Caco-2 (cell line): Measurements from ENCODE around the gene NFKB1. TPM values are rescaled to one million over a fixed set of nuclear protein-coding genes. Genes with fewer than 3 reads are reported as not detected.

Experiments used
- BruUV-seq: library from RNA; stranded (reverse); fragments of 400-500 nt; replicated peaks from 2 replicates; lab custom pipeline; 2021; lab: Mats Ljungman, UMichigan
- CTCF ChIA-PET: fragments of 300-600 bp; sonication (Branson Sonifier 250); formaldehyde crosslinking; loops from one replicate; lab custom pipeline; 2022; ENCODE audit warnings: antibody characterized with exemption; lab: Charles Lee
- POLR2A ChIA-PET: fragments of 300-600 bp; sonication (Branson Sonifier 250); formaldehyde crosslinking; loops from one replicate; lab custom pipeline; 2022; ENCODE audit warnings: antibody characterized with exemption; lab: Charles Lee
- DNase-seq, 2 experiments: peaks; one replicate each; pipeline versions ENCODE4 v3.0.0 to v3.0.0-alpha.2; 2020 to 2022
- H3K27me3 ChIP-seq: replicated peaks from 2 replicates; pipeline ENCODE4 v1.6.0; 2011; ENCODE audit warnings: low read length; ENCODE audit not compliant: control insufficient read depth, insufficient read depth
- H3K36me3 ChIP-seq: 2 replicates; pipeline ENCODE4 v1.5.1; 2011; ENCODE audit warnings: low read length; ENCODE audit not compliant: control insufficient read depth, insufficient read depth
- H3K4me1 ChIP-seq: fragments of 250-450 bp; sonication (Bioruptor Pico); 2 replicates; pipeline ENCODE4 v1.5.1; 2020; ENCODE audit warnings: mild to moderate bottlenecking
- H3K4me3 ChIP-seq: 2 replicates; pipeline ENCODE4 v1.5.1; 2011; ENCODE audit warnings: low read depth, mild to moderate bottlenecking, control low read depth, low read length
- H3K9me3 ChIP-seq: fragments of 250-450 bp; sonication (Bioruptor Pico); 2 replicates; pipeline ENCODE4 v1.5.1; 2020; ENCODE audit warnings: mild to moderate bottlenecking, moderate library complexity
- H3K27ac Mint-ChIP-seq: one replicate; pipeline ENCODE4 v1.8.0; 2022; ENCODE audit warnings: mixed read lengths; ENCODE audit not compliant: unreplicated experiment
- H3K27me3 Mint-ChIP-seq: one replicate; pipeline ENCODE4 v1.8.0; 2022; ENCODE audit warnings: mixed read lengths; ENCODE audit not compliant: insufficient read depth, unreplicated experiment
- H3K36me3 Mint-ChIP-seq: one replicate; pipeline ENCODE4 v1.8.0; 2022; ENCODE audit warnings: mild to moderate bottlenecking, mixed read lengths; ENCODE audit not compliant: insufficient read depth, unreplicated experiment
- H3K4me1 Mint-ChIP-seq: one replicate; pipeline ENCODE4 v1.8.0; 2022; ENCODE audit warnings: low read depth, mixed read lengths; ENCODE audit not compliant: unreplicated experiment
- H3K4me3 Mint-ChIP-seq: one replicate; pipeline ENCODE4 v1.8.0; 2022; ENCODE audit warnings: mild to moderate bottlenecking, moderate library complexity, mixed read lengths; ENCODE audit not compliant: unreplicated experiment
- H3K9me3 Mint-ChIP-seq: one replicate; pipeline ENCODE4 v1.8.0; 2022; ENCODE audit warnings: mixed read lengths; ENCODE audit not compliant: unreplicated experiment
- CTCF ChIP-seq, 2 experiments: fragments of 200-600 bp in 1 of 2; IDR thresholded peaks; 1 replicate in 1 of 2; 2 replicates in 1 of 2; pipeline versions ENCODE4 v1.5.1 to v1.8.0; 2011 to 2022; ENCODE audit warnings: antibody characterized with exemption in 1 of 2, control low read depth in 1 of 2, inconsistent platforms in 1 of 2, low read depth in 1 of 2, low read length in 1 of 2, mild to moderate bottlenecking in 1 of 2, moderate library complexity in 1 of 2; ENCODE audit not compliant: insufficient read depth in 1 of 2, severe bottlenecking in 1 of 2, unreplicated experiment in 1 of 2
- intact Hi-C: fragments of 100-400 bp; cut with micrococcal nuclease; formaldehyde crosslinking; loops from one replicate; pipeline ENCODE4 v1.10.0; 2022; ENCODE audit not compliant: unreplicated experiment
- total RNA-seq: library from RNA; stranded (reverse); gene quantifications from 2 replicates; pipeline ENCODE4 v1.2.3, GENCODE V29; 2022

The NFKB1 gene
- total RNA-seq, 1 experiment from 2014 or later = 33.0 TPM

- Histone ChIP-seq H3K36me3 (peaks cover 3% of the 10 kb centered on the region), H3K4me1 (no peaks in the 10 kb centered on the region), H3K4me3 (no peak overlapping the region), H3K27me3 (no peaks in the 10 kb centered on the region), H3K9me3 (no peaks in the 10 kb centered on the region)
- intact Hi-C loops = no loop called here
- BruUV-seq = no TSS peak
- no peaks in the 10 kb centered on the region for H3K9me3 Mint-ChIP-seq
- H3K36me3 Mint-ChIP-seq = peaks cover 41% of the 10 kb centered on the region
- no peaks in the 10 kb centered on the region for H3K27me3 Mint-ChIP-seq
- H3K27ac Mint-ChIP-seq = no peak overlapping the region
- H3K4me3 Mint-ChIP-seq = no peak overlapping the region
- DNase-seq = no peak
- no peak for TF ChIP-seq CTCF (IDR thresholded peaks at IDR 0.05; ENCODE audit: insufficient read depth in 1 of 2, low read depth in 1 of 2, low read length in 1 of 2, severe bottlenecking in 1 of 2, unreplicated experiment in 1 of 2)
- H3K4me1 Mint-ChIP-seq = no peaks in the 10 kb centered on the region
- ChIA-PET POLR2A (no interaction called here), CTCF (interaction anchor here (1.9 kb wide), 1 partner anchor 10 kb away, joined by 7 read pairs; no protein-coding TSS in a partner anchor)
Measured at GRCh38 chr4:102610476-102610875, 109.3 kb downstream of the NFKB1 start.

GRCh38 chr4:102612210-102612609 is 111.1 kb downstream of the NFKB1 start:
- intact Hi-C loops = no loop called here
- no peak overlapping the region for H3K27ac Mint-ChIP-seq
- peaks cover 53% of the 10 kb centered on the region for H3K36me3 Mint-ChIP-seq

GRCh38 chr4:102612824-102613366 is 111.7 kb downstream of the NFKB1 start:
- H3K27me3 Mint-ChIP-seq = no peaks in the 10 kb centered on the region
- no peaks in the 10 kb centered on the region for H3K4me1 Mint-ChIP-seq
- H3K36me3 Mint-ChIP-seq = peaks cover 53% of the 10 kb centered on the region
- no peak overlapping the region for H3K27ac Mint-ChIP-seq
- Histone ChIP-seq H3K27me3 (no peaks in the 10 kb centered on the region), H3K4me1 (no peaks in the 10 kb centered on the region), H3K36me3 (peaks cover 2% of the 10 kb centered on the region), H3K4me3 (no peak overlapping the region), H3K9me3 (no peaks in the 10 kb centered on the region)
- ChIA-PET POLR2A (no interaction called here), CTCF (no interaction called here)
- TF ChIP-seq CTCF (IDR thresholded peaks at IDR 0.05; ENCODE audit: insufficient read depth in 1 of 2, low read depth in 1 of 2, low read length in 1 of 2, severe bottlenecking in 1 of 2, unreplicated experiment in 1 of 2) = no peak
- H3K9me3 Mint-ChIP-seq = no peaks in the 10 kb centered on the region
- no peak overlapping the region for H3K4me3 Mint-ChIP-seq
- no peak for DNase-seq
- no TSS peak for BruUV-seq
- intact Hi-C loops = no loop called here

More at GRCh38 chr4:102612210-102612609, 111.1 kb downstream of the NFKB1 start:
- H3K27me3 ChIP-seq = no peaks in the 10 kb centered on the region
- no peaks in the 10 kb centered on the region for H3K4me1 ChIP-seq
- H3K9me3 ChIP-seq = no peaks in the 10 kb centered on the region
- no peaks in the 10 kb centered on the region for H3K9me3 Mint-ChIP-seq
- no TSS peak for BruUV-seq
- H3K4me3 ChIP-seq = no peak overlapping the region
- H3K4me3 Mint-ChIP-seq = no peak overlapping the region
- H3K36me3 ChIP-seq = peaks cover 3% of the 10 kb centered on the region
- CTCF ChIA-PET = interaction anchor here (0.9 kb wide), 1 partner anchor 9 kb away, joined by 3 read pairs; no protein-coding TSS in a partner anchor
- no peaks in the 10 kb centered on the region for H3K4me1 Mint-ChIP-seq
- no peak for TF ChIP-seq CTCF (IDR thresholded peaks at IDR 0.05; ENCODE audit: insufficient read depth in 1 of 2, low read depth in 1 of 2, low read length in 1 of 2, severe bottlenecking in 1 of 2, unreplicated experiment in 1 of 2)
- no peaks in the 10 kb centered on the region for H3K27me3 Mint-ChIP-seq
- POLR2A ChIA-PET = no interaction called here
- DNase-seq = no peak
